IgD-negative memory B cell (primary cell): ENCODE results near the gene EOMES. TPM values are rescaled to one million over a fixed set of nuclear protein-coding genes. Genes with fewer than 3 reads are reported as not detected.

ENCODE experiments used
- H3K27ac Mint-ChIP-seq, 3 donors: one replicate each; pipeline ENCODE4 v1.8.0; 2020 to 2022; ENCODE audit warnings: mild to moderate bottlenecking in 3 of 3, mixed read lengths in 3 of 3, moderate library complexity in 1 of 3
- H3K27me3 Mint-ChIP-seq: one replicate; pipeline ENCODE4 v1.8.0; 2021; ENCODE audit warnings: mixed read lengths
- H3K36me3 Mint-ChIP-seq: one replicate; pipeline ENCODE4 v1.8.0; 2020; ENCODE audit warnings: mild to moderate bottlenecking, mixed read lengths
- H3K4me1 Mint-ChIP-seq, 3 donors: one replicate each; pipeline ENCODE4 v1.8.0; 2020 to 2022; ENCODE audit warnings: mixed read lengths in 3 of 3, mild to moderate bottlenecking in 1 of 3
- H3K4me3 Mint-ChIP-seq, 4 donors: one replicate each; pipeline ENCODE4 v1.8.0; 2020 to 2022; ENCODE audit warnings: mild to moderate bottlenecking in 4 of 4, mixed read lengths in 4 of 4, moderate library complexity in 3 of 4
- H3K9me3 Mint-ChIP-seq, 3 donors: one replicate each; pipeline ENCODE4 v1.8.0; 2020 to 2021; ENCODE audit warnings: mixed read lengths in 3 of 3, mild to moderate bottlenecking in 1 of 3
- polyA plus RNA-seq: library from polyadenylated mRNA; unstranded; fragments of 300-500 nt; fragmentation: Illumina TruSeq; gene quantifications from one replicate; pipeline ENCODE4 v1.2.3, GENCODE V29; 2021

Gene EOMES
- polyA plus RNA-seq, 1 donor from 2014 or later = 1.1 TPM

DNA sequence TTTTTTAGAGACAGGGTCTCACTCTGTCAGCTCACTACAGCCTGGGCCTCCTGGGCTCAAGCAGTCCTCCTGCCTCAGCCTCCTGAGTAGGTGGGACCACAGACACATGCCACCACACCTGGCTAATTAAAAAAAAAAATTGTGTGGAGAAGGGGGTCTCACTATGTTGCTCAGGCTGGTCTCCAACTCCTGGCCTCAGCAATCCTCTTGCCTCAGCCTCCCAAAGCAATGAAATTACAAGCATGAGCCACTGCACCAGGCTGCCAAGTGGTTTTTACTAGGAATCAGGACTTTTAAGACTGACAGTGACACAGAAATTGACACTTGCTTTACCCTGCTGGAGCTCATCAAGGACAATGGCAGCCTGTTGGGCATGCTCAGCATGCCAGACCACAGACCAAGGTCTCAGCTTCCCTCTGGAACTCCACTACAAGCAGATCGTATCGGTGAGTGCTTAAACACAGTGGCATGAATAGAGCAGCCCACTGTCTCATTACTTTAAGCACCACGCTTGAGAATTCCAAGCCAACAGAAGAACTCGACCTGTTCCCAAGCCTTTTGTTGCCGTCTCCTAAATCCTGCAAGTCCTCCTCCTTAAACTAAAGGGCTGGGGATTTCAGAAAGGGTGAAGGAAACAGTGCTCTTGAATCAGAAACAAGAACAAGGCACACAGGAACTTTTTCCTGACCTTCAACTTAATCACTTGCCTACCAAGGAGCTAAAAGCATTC lies 41.4 kb downstream of the EOMES start:
- H3K4me1 Mint-ChIP-seq = peaks cover 5 to 14% (median 11%) of the 10 kb centered on the region in 3 donors
- peaks cover 3% of the 10 kb centered on the region for H3K27me3 Mint-ChIP-seq
- peaks cover 3% of the 10 kb centered on the region for H3K36me3 Mint-ChIP-seq
- H3K9me3 Mint-ChIP-seq = no peaks in the 10 kb centered on the region
- peak overlapping the region in 1 of 3 donors; percentile 5 for H3K27ac Mint-ChIP-seq
- H3K4me3 Mint-ChIP-seq = peak overlapping the region in 2 of 4 donors; percentile 71 to 85

DNA sequence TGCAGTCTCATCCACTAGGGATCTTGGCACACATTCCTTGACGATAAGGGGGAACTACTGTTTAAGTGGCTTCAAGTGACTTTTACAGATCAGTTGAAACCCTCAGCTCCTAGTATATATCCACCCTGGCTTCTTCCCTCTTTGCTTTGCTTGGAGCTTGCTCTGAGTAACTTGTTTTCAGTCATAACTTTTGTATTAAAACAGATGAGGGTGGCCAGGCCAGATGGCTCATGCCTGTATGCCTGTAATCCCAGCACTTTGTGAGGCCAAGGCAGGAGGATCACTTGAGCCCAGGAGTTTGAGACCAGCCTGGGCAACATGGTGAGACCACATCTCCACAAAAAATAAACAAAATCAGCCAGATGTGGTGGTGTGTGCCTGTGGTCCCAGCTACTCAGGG lies 42.4 kb downstream of the EOMES start:
- H3K4me1 Mint-ChIP-seq = peaks cover 5 to 14% (median 11%) of the 10 kb centered on the region in 3 donors
- peaks cover 3% of the 10 kb centered on the region for H3K36me3 Mint-ChIP-seq
- H3K27me3 Mint-ChIP-seq = peaks cover 3% of the 10 kb centered on the region
- H3K27ac Mint-ChIP-seq = no peak overlapping the region
- H3K4me3 Mint-ChIP-seq = peak overlapping the region in 2 of 4 donors; percentile 18 to 49
- no peaks in the 10 kb centered on the region for H3K9me3 Mint-ChIP-seq

DNA sequence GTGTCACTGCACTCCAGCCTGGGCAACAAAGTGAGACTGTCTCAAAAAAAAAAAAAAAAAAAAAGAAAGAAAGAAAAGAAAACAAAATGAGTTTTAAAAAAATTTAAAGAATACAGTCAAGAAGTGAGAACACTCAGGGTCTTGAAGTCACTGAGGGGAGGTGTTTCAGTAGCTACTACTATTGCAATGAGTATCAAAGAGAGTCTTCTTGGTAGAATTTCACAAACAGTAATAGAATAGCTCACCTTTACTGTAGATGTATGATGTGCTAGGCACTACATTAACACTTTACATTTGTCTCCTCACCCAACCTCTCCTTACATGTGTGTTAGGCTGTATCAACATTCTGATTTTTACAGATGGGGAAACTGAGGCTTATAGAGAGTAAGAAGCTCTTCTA lies 43.9 kb downstream of the EOMES start:
- H3K27ac Mint-ChIP-seq = no peak overlapping the region
- H3K36me3 Mint-ChIP-seq = peaks cover 3% of the 10 kb centered on the region
- H3K9me3 Mint-ChIP-seq = no peaks in the 10 kb centered on the region
- peaks cover 5 to 21% (median 14%) of the 10 kb centered on the region in 3 donors for H3K4me1 Mint-ChIP-seq
- peaks cover 3% of the 10 kb centered on the region for H3K27me3 Mint-ChIP-seq
- no peak overlapping the region for H3K4me3 Mint-ChIP-seq

DNA sequence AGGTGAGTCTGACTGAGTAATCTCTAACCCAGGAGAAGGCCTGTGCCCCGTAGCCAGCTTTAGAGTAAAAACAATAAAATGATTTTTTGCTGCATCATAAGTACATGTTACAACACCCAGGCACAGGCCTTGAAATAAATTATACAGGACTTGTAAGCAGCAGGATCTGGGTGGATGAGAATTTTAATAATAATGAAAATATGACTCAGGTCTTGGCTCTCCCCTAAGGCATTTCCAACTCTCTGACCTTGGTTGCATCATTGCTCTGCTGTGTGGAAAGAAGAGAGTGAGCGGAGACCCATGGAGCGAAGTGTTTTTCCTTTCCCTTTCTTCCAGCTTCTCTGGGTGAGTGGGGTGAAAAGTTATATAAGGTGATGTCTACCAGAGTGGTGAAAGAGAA lies 44.6 kb downstream of the EOMES start:
- Mint-ChIP-seq H3K4me3 (no peak overlapping the region), H3K27ac (no peak overlapping the region), H3K4me1 (peaks cover 5 to 22% (median 14%) of the 10 kb centered on the region in 3 donors), H3K9me3 (no peaks in the 10 kb centered on the region), H3K36me3 (peaks cover 3% of the 10 kb centered on the region), H3K27me3 (peaks cover 3% of the 10 kb centered on the region)

DNA sequence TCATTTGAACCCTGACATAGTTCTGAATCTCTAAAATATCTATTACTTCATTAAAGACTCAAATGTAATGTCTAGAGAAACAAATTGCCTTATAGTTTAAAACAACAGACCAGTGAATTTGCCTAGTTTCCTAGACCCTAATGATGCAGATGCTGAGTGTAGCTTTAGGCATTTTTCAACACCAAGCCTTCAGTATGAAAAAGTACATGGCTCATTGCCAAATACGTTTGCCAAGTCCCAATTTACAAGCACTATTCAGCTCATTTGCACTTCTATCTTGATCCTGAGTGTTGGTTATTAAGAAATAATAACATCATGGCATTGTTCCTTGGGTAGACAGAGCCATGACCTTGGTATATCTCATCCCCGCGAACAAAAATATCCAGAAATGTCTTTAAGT lies 46.8 kb downstream of the EOMES start:
- Mint-ChIP-seq H3K4me3 (no peak overlapping the region), H3K36me3 (peaks cover under 1% of the 10 kb centered on the region), H3K9me3 (no peaks in the 10 kb centered on the region), H3K4me1 (peaks cover 0 to 12% (median 5%) of the 10 kb centered on the region in 3 donors), H3K27me3 (no peaks in the 10 kb centered on the region), H3K27ac (no peak overlapping the region)

DNA sequence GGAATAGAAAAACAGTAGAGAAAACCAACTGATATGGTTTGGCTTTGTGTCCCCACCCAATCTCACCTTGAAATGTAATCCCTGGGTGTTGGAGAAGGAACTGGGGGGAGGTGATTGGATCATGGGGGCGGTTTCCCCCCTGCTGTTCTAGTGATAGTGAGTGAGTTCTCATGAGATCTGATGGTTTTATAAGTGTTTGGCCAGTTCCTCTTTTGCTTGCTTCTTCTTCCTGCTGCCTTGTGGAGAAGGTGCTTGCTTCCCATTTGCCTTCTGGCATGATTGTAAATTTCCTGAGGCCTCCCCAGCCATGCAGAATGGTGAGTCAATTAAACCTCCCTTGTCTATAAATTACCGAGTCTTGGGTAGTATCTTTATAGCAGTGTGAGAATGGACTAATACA lies 48.4 kb downstream of the EOMES start:
- no peaks in the 10 kb centered on the region for H3K36me3 Mint-ChIP-seq
- H3K4me1 Mint-ChIP-seq = peaks cover 4 to 13% (median 8%) of the 10 kb centered on the region in 3 donors
- no peak overlapping the region for H3K4me3 Mint-ChIP-seq
- no peaks in the 10 kb centered on the region for H3K27me3 Mint-ChIP-seq
- H3K27ac Mint-ChIP-seq = no peak overlapping the region
- H3K9me3 Mint-ChIP-seq = no peaks in the 10 kb centered on the region

DNA sequence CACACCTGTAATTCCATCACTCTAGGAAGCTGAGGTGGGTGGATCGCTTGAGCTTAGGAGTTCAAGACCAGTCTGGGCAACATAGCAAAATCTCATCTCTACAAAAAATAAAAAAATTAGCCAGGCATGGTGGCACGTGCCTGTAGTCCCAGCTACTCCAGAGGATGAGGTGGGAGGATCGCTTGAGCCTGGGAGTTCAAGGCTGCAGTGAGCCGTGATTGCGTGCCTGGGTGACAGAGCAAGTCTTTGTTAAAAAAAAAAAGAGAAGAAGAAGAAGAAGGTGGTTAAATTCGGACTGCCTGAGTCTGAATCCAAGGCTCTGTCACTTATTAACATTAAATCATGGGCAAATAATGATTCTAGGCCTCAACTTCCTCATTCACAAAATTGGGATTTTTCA lies 51.0 kb downstream of the EOMES start:
- Mint-ChIP-seq H3K4me1 (peaks cover 19 to 20% (median 20%) of the 10 kb centered on the region in 3 donors), H3K27me3 (peaks cover 1% of the 10 kb centered on the region), H3K36me3 (no peaks in the 10 kb centered on the region), H3K4me3 (no peak overlapping the region), H3K9me3 (no peaks in the 10 kb centered on the region), H3K27ac (no peak overlapping the region)

DNA sequence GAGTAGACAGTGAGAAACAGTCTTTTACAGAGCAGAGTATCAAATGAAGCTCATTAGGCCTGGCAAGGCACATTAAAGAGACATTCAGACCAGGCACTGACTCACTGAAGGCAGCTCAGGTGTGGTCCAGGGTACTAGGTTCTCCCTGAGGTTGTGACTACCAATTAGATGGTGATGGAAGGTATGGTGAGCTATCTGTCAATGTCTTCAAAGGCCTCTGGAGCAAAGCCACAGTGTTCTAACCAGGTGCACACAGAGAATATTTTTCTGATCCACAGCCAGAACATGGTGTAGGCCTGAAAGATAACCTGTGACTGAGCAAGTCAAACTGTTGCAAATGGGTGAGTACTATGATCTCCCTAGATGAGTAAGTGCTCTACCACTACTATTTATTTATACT lies 51.5 kb downstream of the EOMES start:
- Mint-ChIP-seq H3K27ac (no peak overlapping the region), H3K9me3 (no peaks in the 10 kb centered on the region), H3K36me3 (no peaks in the 10 kb centered on the region), H3K4me3 (no peak overlapping the region), H3K4me1 (peaks cover 20% of the 10 kb centered on the region in 3 donors), H3K27me3 (peaks cover 1% of the 10 kb centered on the region)

DNA sequence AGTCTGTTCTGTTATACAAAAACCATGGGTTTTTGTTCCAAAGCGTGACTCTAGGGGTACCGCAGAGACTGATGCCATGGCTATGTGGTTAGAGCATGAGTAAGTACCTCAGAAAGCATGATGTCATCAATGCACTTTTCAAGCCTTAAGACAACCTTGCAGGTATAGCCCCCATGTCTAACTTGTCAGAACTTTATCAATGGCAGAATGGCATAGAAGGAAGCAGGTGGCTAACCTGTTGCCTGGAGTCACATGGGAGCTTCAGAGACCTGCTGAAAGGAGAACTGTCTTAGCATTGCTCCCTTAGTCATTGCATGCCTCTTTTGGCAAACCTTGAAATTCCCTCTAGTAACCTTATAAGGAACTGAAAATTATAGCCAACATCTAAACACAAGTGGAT lies 52.5 kb downstream of the EOMES start:
- H3K4me1 Mint-ChIP-seq = peaks cover 20% of the 10 kb centered on the region in 3 donors
- no peak overlapping the region for H3K4me3 Mint-ChIP-seq
- H3K9me3 Mint-ChIP-seq = no peaks in the 10 kb centered on the region
- H3K27ac Mint-ChIP-seq = no peak overlapping the region
- peaks cover 1% of the 10 kb centered on the region for H3K27me3 Mint-ChIP-seq
- no peaks in the 10 kb centered on the region for H3K36me3 Mint-ChIP-seq

DNA sequence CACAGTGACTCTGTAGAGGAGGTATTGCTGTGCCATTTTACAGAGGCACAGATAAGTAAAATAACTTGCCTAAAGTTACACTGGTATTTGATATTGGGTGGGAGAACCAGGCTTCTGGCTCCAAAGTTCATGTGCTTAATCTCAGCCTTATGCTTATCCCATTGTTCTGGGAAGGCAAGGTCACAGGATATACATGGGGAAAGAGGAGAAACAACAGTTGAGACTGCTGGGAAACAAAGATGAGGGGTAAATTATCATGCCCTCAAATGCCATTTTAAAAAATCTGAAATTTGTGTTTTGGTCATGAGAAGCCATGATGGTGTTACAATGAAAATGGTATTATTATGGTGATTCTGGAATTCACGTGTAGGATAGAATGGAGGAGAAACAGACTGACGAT lies 54.4 kb downstream of the EOMES start:
- peaks cover 13 to 20% (median 17%) of the 10 kb centered on the region in 3 donors for H3K4me1 Mint-ChIP-seq
- no peak overlapping the region for H3K27ac Mint-ChIP-seq
- no peaks in the 10 kb centered on the region for H3K36me3 Mint-ChIP-seq
- H3K4me3 Mint-ChIP-seq = peak overlapping the region in 1 of 4 donors; percentile 1
- no peaks in the 10 kb centered on the region for H3K9me3 Mint-ChIP-seq
- H3K27me3 Mint-ChIP-seq = peaks cover 1% of the 10 kb centered on the region

DNA sequence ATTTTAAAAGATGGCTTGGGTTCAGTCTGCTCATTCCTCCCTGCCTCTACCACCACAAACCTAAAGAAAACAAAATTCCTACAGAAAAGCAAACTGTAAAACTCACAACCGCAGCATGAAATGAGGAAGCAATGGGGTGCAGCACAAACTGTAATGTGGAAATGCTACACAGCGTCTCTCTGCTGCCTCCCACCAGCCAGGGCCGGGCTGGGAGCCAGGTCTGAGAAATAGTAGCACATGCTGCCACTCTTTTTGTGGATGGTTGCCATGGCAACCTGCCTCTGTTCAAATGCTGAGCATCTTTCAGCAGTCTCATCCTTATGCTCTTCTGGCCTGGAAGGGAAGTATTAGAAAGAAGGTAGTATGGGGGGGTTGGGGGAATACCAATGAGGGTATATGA lies 55.4 kb downstream of the EOMES start:
- peaks cover 16 to 27% (median 19%) of the 10 kb centered on the region in 3 donors for H3K4me1 Mint-ChIP-seq
- peaks cover 2% of the 10 kb centered on the region for H3K36me3 Mint-ChIP-seq
- peaks cover 1% of the 10 kb centered on the region for H3K27me3 Mint-ChIP-seq
- peaks cover 0 to 2% (median 0%) of the 10 kb centered on the region in 3 donors for H3K9me3 Mint-ChIP-seq
- peak overlapping the region in 2 of 3 donors; percentile 5 to 76 for H3K27ac Mint-ChIP-seq
- peak overlapping the region; percentile 4 to 84 (median 72) for H3K4me3 Mint-ChIP-seq

DNA sequence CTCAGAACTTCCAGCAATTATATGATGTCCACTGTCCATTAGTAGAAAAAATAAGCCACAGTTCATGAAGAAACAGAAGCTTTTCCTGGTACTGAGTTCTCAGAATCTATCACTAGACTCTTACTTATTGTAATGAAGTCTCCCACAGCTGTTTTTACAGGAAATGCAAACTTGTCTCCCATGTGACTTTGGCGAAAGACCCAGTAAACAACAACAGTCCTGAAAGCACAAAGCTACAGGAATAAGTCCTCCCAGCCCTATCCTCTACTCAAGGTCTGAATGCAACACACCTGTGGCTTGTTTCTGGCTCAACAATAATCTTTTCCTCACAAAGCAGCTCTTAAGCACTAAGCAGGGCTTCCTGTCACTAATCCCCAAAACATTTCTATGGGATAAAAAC lies 55.9 kb downstream of the EOMES start:
- H3K4me1 Mint-ChIP-seq = peaks cover 18 to 31% (median 21%) of the 10 kb centered on the region in 3 donors
- H3K27me3 Mint-ChIP-seq = peaks cover 1% of the 10 kb centered on the region
- peaks cover 2% of the 10 kb centered on the region for H3K36me3 Mint-ChIP-seq
- peak overlapping the region; percentile 4 to 84 (median 72) for H3K4me3 Mint-ChIP-seq
- peaks cover 0 to 2% (median 0%) of the 10 kb centered on the region in 3 donors for H3K9me3 Mint-ChIP-seq
- peak overlapping the region in 1 of 3 donors; percentile 5 for H3K27ac Mint-ChIP-seq

Other genes with a start within 250 kb of the EOMES start
- gene SLC4A7, start 237.9 kb downstream of the EOMES start, polyA plus RNA-seq = 10.6 TPM